Right lung (tissue), 5 donors: ENCODE data around the gene UBR3. TPM values are rescaled to one million over a fixed set of nuclear protein-coding genes. Genes with fewer than 3 reads are reported as not detected.
"Not testable (repeated sequence)": the region's sequence is repeated elsewhere in the genome, so short reads cannot be mapped to it uniquely, and the experiment has no call there.

Experiments used
- DNase-seq, 2 donors: peaks; one replicate each; pipeline ENCODE4 v3.0.0-alpha.2; 2013
- polyA plus RNA-seq, 5 donors: library from polyadenylated mRNA; unstranded; fragments of 120-200 nt; gene quantifications; one replicate each; pipeline versions ENCODE4 v1.2.1 to v1.2.3, GENCODE V29; 2013; ENCODE audit warnings: inconsistent platforms in 1 of 5, low replicate concordance in 1 of 5; ENCODE audit not compliant: insufficient read length in 5 of 5, insufficient read depth in 1 of 5

UBR3 gene
- polyA plus RNA-seq, 5 donors, result 31.7 to 50.9 (median 44.4) TPM

DNA sequence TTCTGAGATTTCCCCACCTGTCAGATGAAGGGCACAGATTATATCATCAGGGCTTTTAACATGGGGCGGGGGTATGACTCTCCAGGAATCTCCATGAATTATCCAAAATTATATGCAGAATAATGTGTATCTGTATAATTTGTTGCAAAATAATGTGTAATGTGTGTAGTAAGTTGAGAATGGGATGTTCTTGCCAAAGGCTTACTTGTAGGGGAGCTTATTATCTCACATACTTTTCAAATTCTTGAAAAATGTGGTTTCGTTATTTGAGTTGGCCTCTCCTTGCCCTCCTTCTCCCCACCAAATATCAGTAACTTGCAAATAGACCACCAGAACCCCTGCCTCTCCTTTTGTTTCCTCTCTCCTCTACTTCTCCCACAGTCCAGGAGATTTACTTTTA, 35.6 kb downstream of the UBR3 start:
- DNase-seq, result no peak

DNA sequence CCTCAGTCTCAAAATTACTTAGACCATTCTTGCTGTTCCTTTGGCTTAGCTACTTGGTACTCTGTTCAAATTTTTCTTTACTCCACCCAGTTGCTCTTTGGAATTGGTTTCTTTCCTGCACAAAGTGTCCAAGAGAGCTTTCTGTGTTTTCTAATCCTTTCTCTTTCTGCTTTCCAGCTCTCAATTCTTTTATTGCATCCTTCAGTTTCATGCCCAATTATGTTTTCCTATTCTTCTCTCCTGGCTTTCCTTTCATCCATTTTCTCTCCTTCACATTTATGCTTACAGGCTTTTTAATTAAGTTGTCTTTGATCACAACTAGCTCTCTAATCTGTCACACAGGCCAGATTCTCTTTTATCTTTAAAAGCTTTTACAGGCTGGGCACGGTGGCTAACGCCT, 38.2 kb downstream of the UBR3 start:
- DNase-seq, result no peak

DNA sequence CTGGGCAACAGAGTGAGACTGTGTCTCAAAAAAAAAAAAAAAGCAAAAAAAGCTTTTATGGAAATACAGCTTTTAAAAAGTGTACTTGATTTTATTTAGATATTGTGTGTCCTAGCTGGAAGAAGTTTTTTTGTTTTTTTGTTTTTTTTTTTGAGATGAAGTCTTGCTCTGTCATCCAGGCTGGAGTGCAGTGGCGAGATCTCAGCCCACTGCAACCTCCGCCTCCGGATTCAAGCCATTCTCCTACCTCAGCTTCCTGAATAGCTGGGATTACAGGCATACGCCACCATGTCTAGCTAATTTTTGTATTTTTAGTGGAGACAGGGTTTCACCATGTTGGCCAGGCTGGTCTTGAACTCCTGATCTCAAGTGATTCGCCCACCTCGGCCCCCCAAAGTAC, 39.0 kb downstream of the UBR3 start:
- not testable (repeated sequence) for DNase-seq

DNA sequence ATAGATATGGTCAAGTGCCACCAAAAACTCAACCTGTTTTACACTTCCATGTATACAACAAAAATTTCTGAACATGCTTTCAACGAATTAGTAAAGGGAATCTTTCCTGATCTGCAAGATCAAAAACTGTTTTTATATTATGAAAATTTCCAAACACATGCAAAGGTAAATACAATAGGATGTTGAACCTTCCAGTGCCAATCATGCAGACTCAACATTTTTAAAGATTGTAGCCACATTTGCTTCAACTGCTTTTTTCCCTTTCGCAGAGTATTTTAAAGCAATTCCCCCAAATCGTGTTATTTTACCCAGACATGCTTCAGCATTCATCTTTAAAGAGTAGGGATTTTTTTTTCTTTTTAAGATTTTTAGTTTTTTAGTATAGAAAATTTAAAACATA, 40.3 kb downstream of the UBR3 start:
- no peak for DNase-seq

DNA sequence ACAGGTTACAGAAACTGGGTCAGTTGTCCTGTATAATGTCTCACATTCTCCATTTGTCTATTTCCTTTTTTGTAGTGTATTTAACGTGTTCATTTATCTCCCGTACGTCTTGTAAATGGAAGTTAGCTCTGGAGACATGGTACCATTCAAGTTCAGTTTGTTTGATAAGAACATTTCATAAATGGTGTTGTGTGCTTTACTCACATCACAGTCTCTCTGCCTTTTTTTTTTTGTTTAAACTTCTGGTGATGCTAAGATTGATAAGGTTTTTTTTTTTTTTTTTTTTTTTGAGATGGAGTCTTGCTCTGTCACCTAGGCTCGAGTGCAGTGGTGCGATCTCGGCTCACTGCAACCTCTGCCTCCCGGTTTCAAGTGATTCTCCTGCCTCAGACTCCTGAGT, 41.7 kb downstream of the UBR3 start:
- DNase-seq, result no peak

DNA sequence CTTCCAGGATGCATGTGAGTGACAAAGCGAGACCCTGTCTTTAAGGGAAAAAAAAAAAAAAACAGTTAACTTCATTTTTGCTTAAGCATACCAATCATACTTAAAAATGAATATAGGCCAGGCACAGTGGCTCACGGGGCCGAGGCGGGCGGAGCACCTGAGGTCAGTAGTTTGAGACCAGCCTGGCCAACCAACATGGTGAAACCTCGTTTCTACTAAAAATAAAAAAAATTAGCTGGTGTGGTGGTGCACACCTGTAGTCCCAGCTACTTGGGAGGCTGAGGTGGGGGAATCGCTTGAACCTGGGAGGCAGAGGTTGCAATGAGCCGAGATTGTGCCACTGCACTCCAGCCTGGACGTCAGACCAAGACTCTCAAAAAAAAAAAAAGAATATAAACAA, 44.1 kb downstream of the UBR3 start:
- not testable (repeated sequence) for DNase-seq

DNA sequence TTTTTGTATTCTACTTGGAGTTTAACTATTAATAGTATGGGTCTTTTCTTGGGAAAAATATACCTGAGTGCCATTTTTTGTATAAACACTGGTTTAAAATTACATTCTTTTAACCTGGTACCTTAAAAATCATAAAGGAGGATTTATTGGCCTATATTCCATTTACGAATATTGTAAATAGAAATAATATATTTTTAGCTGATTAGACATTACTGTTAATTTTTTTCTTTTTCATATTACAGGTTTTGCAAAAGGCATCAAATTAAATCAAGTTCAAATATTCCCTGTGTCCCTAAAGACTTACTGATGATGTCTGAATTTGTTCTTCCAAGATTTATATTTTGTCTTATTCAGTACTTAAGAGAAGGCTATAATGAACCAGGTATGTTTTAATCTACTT, 44.7 kb downstream of the UBR3 start:
- DNase-seq, result no peak

DNA sequence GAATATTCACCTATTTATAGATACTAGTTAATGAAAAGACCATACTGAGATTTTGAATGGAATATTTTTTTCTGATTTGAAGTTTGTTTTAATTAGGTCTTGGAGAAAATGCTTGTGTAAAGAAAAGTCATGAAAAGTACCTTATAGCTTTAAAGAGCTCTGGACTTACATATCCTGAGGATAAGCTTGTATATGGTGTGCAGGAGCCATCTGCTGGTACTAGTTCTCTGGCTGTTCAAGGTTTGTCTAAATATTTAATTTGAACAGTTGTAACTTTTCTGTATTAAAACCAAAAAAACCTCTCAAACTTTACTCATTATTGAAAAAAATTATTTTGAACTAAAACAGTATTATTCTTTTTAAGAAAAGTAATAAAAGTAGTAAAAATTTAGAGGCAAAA, 50.1 kb downstream of the UBR3 start:
- DNase-seq, result no peak

DNA sequence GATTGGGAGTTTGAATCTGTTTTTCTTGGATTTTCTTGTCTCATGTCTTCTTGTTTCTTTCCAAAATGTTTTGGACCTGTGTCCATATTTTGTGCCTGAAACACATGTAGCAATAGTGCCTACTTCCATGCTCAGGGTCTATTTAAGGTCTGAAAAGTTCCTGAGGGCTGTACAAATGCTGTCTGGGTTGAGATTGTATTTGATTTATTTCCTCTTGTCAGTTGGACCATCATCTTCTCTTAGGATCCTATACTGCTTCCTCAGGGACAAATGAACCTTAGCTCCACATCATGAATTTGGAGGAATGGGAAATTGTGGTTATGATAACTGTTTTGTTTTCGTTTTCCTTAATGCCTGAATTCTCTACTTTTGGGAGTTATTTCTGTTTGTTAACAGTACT, 59.9 kb downstream of the UBR3 start:
- DNase-seq, result no peak

DNA sequence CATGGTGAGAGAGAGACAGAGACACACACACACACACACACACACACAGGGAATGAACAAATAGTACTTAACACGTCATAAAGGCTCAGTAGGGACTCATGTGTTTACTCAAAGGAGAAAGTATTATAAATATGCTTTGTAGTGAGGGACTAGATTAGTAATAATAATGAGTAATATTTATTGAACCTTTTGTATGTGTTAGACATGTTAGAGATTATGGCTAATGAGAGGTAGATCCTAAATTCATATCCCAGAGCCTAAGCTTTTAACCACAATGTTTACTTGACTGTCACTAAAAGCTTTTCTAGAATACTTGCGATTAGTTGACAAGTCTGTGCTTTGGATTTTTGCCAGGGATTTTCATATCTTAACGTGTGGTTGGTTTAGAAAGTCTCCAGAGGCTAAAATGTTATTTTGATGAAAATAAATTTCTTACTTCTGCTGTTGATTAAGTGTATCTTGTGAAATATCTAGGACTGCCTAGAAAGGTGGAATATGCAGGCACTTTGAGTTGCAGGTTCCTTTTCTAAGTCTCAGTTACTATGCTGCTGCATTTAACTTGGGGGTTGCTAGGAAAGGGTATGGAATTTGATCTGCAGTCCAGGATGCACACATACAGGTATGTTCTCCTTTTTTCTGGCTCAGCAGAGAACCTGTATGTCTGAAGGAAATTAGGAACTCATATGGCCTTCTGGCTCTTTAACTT, 64.5 kb downstream of the UBR3 start:
- DNase-seq, result peak; percentile 11 to 34

DNA sequence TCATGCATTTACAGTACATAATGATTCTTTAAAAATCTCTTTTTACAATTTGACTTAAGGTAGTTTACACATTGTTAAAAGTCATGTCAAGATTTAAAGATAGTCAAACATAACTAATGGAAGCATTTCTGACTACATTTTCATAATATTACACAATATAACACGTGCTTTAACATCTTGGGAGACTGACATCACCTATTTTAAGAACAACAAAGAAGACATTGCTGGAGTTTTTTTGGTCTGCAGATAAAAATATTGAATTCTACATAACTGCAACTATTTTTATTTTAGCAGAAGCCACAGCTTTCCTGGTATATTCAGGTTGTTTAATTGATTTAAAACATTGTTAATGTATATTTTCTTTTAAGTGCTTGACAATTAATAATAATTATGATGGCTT, 65.7 kb downstream of the UBR3 start:
- DNase-seq, result no peak

DNA sequence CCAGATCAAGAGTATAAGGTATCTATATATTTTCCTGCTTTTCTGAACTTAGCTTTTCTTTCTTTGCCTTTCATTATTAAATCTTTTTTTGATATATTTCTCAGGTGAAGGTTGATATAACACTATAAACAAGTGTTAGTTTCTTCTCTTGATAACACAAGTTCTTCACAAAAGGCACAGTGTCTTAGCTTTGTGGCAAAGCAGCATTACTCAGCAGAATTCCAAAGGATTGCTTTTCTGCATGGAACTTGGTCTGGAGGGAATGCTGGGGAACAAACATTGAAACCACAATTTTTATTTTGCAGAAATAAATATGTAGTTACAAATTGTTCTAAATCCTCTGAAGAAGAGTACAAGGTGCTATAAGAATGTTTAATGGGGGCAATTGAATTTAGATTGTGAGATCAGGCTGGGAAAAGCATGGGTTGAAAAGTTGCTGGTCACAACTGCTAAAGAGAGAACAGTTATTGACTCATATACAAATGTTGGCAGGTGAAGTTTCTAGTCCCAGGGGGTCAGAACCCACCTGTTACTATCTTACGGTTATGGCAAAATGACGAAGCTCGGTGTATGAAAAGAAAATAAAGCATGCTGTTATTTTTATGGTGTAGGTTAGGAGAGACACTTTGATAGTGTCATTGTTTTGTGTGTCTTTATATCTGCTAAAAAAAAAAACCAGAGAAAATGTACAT, 68.2 kb downstream of the UBR3 start:
- DNase-seq, result no peak

DNA sequence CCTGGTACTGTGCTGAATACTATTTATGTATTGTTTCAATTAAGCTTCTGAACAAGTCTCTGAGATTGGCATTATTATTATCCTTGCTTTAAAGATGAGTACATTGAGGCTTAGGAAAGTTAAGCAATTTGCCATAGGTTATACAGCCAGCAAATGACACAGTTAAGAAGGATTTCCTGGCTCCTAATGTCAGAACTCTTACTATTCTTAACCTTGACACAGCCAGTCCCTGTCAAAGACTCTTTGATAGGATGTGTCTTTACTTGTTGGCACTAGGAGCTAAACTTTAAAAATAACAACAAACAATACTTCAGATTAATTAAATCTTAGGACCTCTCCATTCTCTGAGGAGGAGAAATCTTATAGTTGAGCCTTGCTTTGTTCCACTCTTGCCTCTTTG, 70.6 kb downstream of the UBR3 start:
- DNase-seq, result no peak

DNA sequence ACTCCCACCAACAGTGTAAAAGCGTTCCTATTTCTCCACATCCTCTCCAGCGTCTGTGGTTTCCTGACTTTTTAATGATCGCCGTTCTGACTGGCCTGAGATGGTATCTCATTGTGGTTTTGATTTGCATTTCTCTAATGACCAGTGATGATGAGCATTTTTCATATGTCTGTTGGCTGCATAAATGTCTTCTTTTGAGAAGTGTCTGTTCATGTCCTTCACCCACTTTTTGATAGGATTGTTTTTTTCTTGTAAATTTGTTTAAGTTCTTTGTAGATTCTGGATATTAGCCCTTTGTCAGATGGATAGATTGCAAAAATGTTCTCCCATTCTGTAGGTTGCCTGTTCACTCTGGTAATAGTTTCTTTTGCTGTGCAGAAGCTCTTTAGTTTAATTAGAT, 72.8 kb downstream of the UBR3 start:
- not testable (repeated sequence) for DNase-seq

DNA sequence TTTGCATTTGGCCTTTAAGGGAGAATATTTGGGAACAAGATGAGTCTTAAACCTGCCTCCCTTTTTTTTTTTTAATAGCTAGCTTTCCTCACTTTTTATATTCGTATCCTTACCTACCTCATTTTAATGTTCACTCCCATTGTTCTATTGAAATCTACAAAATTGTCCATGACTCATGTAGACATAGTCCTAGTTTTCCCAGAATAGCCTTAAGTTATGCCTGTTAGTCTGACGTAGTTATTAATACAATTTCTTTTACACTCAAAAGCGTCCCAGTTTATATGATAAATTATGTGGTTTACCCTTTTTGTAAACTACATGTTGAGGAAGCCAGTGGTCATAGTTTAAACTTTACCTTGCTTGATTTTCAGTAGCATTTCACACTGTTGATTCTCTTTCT, 73.4 kb downstream of the UBR3 start:
- no peak for DNase-seq

DNA sequence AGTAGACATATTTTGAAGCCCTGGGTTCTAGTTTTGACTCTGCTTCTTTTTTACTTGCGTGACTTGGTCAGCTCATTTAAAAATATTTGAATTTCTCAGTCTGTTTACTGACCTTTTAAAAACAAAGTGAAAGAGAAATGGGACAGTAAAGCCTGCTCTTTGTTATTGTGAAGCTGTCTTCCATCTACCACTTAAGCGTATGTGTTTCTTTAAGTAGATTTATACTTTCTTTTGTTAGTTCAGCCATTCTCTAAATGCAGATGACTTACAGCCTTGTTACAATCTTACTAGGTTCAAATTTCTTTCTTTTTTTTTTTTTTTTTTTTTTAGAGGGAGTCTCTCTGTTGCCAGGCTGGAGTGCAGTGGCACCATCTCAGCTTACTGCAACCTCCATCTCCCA, 79.5 kb downstream of the UBR3 start:
- no peak for DNase-seq

DNA sequence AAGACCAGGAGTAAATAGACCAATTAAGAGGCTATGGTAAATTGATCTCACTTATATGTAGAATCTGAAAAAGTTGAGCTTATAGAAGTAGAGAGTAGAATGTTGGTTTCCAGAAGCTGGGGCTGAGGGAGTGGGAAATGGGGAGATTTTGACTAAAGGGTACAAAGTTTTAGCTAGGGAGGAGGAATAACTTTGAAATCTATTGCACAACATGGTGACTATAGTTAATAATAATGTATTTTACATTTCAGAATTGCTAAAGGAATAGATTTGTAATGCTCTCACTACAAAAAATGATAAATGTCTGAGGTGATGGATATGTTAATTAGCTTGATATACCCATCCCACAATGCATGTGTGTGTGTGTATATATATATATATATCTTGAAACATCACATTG, 82.1 kb downstream of the UBR3 start:
- no peak for DNase-seq

DNA sequence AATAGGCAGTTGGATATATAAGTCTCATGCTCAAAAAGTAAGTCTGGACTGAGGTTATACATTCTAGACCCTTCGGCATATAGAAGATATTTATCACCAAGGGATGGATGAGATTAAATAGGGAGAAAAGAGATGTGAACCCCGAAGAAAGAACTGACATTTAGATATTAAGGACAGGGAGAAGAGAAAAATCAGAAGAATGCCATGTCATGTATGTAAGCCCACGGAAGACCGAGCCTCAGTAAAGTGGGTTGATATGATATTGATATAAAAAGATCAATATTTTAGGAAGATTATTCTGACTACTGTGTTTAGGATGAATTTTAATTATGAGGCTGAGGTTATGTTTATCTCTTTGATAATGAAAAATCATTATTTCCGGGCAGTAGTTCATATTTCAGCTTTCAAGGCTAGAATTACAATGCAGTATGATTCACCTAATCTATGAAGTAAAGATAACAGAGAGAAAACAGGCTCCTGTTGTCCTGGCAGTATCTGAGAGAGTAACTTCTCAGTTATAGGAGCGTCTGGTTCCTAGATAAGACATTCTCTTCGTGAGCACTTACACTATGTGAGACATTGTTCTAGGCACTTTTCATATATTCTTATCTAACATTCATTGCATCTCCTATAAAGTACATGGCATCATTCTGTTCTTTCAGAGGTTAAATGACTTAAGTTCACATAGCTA, 83.0 kb downstream of the UBR3 start:
- DNase-seq, result no peak

DNA sequence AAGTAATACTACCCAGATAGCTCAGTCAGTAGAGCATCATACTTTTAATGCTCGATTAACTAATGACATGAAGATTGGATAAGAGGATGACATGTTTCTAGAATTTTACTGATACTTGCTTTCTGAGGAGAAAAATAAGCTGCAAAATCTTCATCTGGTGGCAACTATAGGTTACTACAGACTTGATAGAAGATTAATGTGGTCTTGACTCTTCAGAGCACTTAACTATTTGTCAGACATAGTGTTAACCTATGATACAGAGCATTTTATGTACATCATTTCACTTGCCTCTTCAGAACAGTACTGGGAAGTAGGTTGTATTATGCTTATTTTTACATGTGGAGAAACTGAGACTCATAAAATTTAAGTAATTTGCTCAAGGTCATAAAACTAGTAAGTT, 83.9 kb downstream of the UBR3 start:
- no peak for DNase-seq

DNA sequence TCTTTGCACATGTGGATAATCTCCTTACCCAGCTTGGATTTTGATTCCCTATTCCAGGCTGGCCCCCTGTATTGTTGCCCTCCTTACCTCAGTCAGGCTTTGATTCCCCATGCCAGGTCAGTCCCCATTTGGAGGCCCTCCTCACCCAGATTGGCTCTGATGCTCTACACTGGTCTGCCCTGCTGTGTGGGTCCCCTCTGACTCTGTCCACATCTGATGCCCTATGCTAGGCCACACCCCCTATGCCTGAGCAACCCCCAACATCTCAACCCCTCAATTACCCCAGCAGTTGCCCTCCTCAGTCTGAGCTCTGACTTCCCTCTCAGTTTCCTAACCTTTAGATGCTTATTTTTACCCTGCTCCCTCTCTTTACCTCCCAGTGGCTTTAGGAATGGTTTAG, 89.4 kb downstream of the UBR3 start:
- DNase-seq, result no peak

DNA sequence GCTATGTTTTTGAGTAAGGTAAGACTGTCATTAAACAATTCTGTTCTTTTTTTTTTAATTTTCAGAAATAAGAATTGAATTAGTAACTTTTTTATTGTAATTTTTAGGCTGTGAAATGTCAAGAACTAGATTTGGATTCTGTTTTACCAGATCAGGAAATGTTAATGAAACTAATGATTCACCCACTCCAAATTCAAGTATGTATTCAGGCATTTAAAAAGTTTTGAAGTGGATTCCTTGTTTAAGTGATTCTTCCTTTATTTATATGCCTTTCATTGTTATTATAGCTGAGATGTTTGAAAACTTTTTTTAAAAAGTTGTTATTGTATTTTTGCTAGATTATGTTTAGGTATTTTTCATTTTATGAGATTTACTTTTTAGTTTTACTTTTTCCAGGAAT, 96.7 kb downstream of the UBR3 start:
- no peak for DNase-seq

DNA sequence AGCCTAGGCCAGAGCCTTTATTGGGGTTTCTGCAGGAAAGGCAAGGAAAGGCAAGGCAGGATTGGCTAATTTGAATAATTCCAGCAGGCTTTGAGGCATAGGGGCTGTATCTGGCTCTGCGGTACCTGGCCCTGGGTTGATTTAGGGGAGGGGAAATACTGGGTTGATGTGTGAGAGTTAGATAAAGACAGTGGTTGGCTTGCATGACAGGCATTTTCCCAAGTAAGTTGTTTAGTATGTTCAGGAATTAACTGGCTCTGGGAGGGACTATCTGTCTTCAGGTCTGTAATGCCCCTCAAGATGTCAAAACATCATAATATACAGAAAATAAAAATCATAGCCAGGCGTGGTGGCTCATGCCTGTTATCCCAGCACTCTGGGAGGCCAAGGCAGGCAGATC, 98.7 kb downstream of the UBR3 start:
- DNase-seq, result no peak

DNA sequence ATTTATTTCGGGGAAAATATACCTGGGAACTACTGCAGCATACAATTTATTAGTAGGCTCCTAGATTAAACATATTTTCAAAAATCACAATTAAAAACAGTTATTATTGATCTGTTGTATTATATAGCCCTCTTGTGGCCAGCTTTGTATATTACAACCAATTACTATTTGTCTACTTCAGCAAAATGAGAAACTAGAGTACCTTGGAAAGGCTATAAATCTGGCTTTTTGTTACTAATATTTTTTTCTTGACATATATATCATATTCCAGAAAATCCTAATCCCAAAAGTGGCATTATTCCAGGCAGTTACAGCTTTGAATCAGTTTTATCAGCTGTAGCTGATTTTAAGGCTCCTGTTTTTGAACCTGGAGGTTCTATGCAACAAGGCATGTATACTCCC, 101.2 kb downstream of the UBR3 start:
- peak; percentile 14 to 19 for DNase-seq
